ENCODE results near the gene TMEM130. TPM values are rescaled to one million over a fixed set of nuclear protein-coding genes. Genes with fewer than 3 reads are reported as not detected.
A peak's percentile ranks its signal among the peaks of the same experiment; 100 is the strongest.

The TMEM130 gene
- total RNA-seq, 6 donors from 2014 or later = 0.30 to 10.2 (median 2.7) TPM

GRCh38 chr7:98866351-98866750 lies 3.5 kb downstream of the TMEM130 start:
- Histone ChIP-seq H3K36me3 (no peaks in the 10 kb centered on the region), H3K4me1 (peaks cover 13 to 22% (median 18%) of the 10 kb centered on the region in 4 donors), H3K27ac (no peak overlapping the region), H3K27me3 (peaks cover 0 to 18% (median 10%) of the 10 kb centered on the region in 4 donors), H3K9me3 (no peaks in the 10 kb centered on the region), H3K4me3 (no peak overlapping the region)
- TF ChIP-seq CTCF (IDR thresholded peaks at IDR 0.05) (no peak), EP300 (IDR thresholded peaks at IDR 0.05) (no peak), POLR2A (IDR thresholded peaks at IDR 0.05) (no peak), POLR2AphosphoS5 (IDR thresholded peaks at IDR 0.05) (no peak)
- no peak for DNase-seq
- no peak for ATAC-seq (ENCODE audit: low FRiP score in 2 of 2)
- WGBS, 2 donors = 85 to 88% methylated on average over 12 of the region's 12 CpGs

- Histone ChIP-seq H3K36me3 (no peaks in the 10 kb centered on the region), H3K4me1 (peaks cover 7 to 18% (median 8%) of the 10 kb centered on the region in 4 donors), H3K9me3 (no peaks in the 10 kb centered on the region), H3K27me3 (peaks cover 0 to 10% (median 7%) of the 10 kb centered on the region in 4 donors), H3K4me3 (no peak overlapping the region), H3K27ac (no peak overlapping the region)
- DNase-seq (no peak), ATAC-seq (ENCODE audit: low FRiP score in 2 of 2) (peak; percentile 5 to 39)
- WGBS, 2 donors = 59 to 61% methylated on average over 9 to 14 of the region's 14 CpGs
- no peak for TF ChIP-seq CTCF (IDR thresholded peaks at IDR 0.05)
- peak in 1 of 4 donors; percentile 17 for TF ChIP-seq EP300 (IDR thresholded peaks at IDR 0.05)
- TF ChIP-seq POLR2AphosphoS5 (IDR thresholded peaks at IDR 0.05) = no peak
- no peak for TF ChIP-seq POLR2A (IDR thresholded peaks at IDR 0.05)
Observed at GRCh38 chr7:98864731-98865453, 4.9 kb downstream of the TMEM130 start.

GRCh38 chr7:98863601-98864000 lies 6.2 kb downstream of the TMEM130 start:
- peaks cover 0 to 12% (median 0%) of the 10 kb centered on the region in 4 donors for H3K4me1 ChIP-seq
- no peak overlapping the region for H3K27ac ChIP-seq
- H3K9me3 ChIP-seq = no peaks in the 10 kb centered on the region
- no peaks in the 10 kb centered on the region for H3K27me3 ChIP-seq
- TF ChIP-seq POLR2A (IDR thresholded peaks at IDR 0.05) (no peak), EP300 (IDR thresholded peaks at IDR 0.05) (no peak), CTCF (IDR thresholded peaks at IDR 0.05) (no peak), POLR2AphosphoS5 (IDR thresholded peaks at IDR 0.05) (no peak)
- ATAC-seq (ENCODE audit: low FRiP score in 2 of 2) (no peak), DNase-seq (no peak)
- no peak overlapping the region for H3K4me3 ChIP-seq
- no peaks in the 10 kb centered on the region for H3K36me3 ChIP-seq
- 73 to 92% methylated on average over 2 of the region's 2 CpGs for WGBS, 2 donors

- TF ChIP-seq POLR2A (IDR thresholded peaks at IDR 0.05) (no peak), POLR2AphosphoS5 (IDR thresholded peaks at IDR 0.05) (no peak), CTCF (IDR thresholded peaks at IDR 0.05) (no peak), EP300 (IDR thresholded peaks at IDR 0.05) (no peak)
- ATAC-seq (ENCODE audit: low FRiP score in 2 of 2) = no peak
- 93 to 95% methylated on average over 29 of the region's 29 CpGs for WGBS, 2 donors
- H3K4me1 ChIP-seq = peaks cover 0 to 12% (median 0%) of the 10 kb centered on the region in 4 donors
- no peaks in the 10 kb centered on the region for H3K9me3 ChIP-seq
- no peaks in the 10 kb centered on the region for H3K27me3 ChIP-seq
- no peak overlapping the region for H3K27ac ChIP-seq
- peak in 1 of 2 donors; percentile 69 for DNase-seq
- H3K36me3 ChIP-seq = no peaks in the 10 kb centered on the region
- no peak overlapping the region for H3K4me3 ChIP-seq
Observed at GRCh38 chr7:98862716-98863420, 6.9 kb downstream of the TMEM130 start.

All from upper lobe of left lung (tissue), 6 donors.